DMS53 treated with DMSO at 0.1 percent for 48 hours (cell line): ENCODE results near the gene SDR39U1.

ENCODE experiments used
- DNase-seq: peaks from one replicate; lab custom pipeline; 2025; ENCODE audit not compliant: unreplicated experiment; lab: John Stamatoyannopoulos, UW

SDR39U1 gene

GRCh38 chr14:24414077-24414476, 28.5 kb downstream of the SDR39U1 start:
- DNase-seq, result no peak

- no peak for DNase-seq
These were observed 30.9 kb downstream of the SDR39U1 start for GRCh38 chr14:24411443-24412389.

- no peak for DNase-seq
These were observed 32.6 kb downstream of the SDR39U1 start for GRCh38 chr14:24409956-24410355.

GRCh38 chr14:24409192-24409591, 33.4 kb downstream of the SDR39U1 start:
- no peak for DNase-seq

- no peak for DNase-seq
These were observed 33.8 kb downstream of the SDR39U1 start for GRCh38 chr14:24408764-24409163.

- DNase-seq, result no peak
These were observed 34.8 kb downstream of the SDR39U1 start for GRCh38 chr14:24407608-24408325.

- DNase-seq, result no peak
These were observed 36.2 kb downstream of the SDR39U1 start for GRCh38 chr14:24406416-24406815.

- DNase-seq, result no peak
These were observed 37.8 kb downstream of the SDR39U1 start for GRCh38 chr14:24404814-24405213.

- no peak for DNase-seq
These were observed 39.1 kb downstream of the SDR39U1 start for GRCh38 chr14:24403294-24403998.

- DNase-seq, result no peak
These were observed 40.5 kb downstream of the SDR39U1 start for GRCh38 chr14:24401810-24402702.

GRCh38 chr14:24399999-24400718, 42.4 kb downstream of the SDR39U1 start:
- DNase-seq, result no peak

GRCh38 chr14:24399447-24399822, 43.1 kb downstream of the SDR39U1 start:
- DNase-seq, result no peak

- no peak for DNase-seq
These were observed 43.7 kb downstream of the SDR39U1 start, which contains the start of gene NYNRIN for GRCh38 chr14:24398653-24399446. Gene NYNRIN (plus strand): TSS chr14:24399003. CDS start chr14:24399247, 244 bp downstream.

GRCh38 chr14:24398293-24398652, 44.3 kb downstream of the SDR39U1 start:
- DNase-seq, result no peak

GRCh38 chr14:24397639-24398292, 44.8 kb downstream of the SDR39U1 start:
- no peak for DNase-seq

- DNase-seq, result no peak
These were observed 46.7 kb downstream of the SDR39U1 start for GRCh38 chr14:24395609-24396582.

- no peak for DNase-seq
These were observed 48.3 kb downstream of the SDR39U1 start for GRCh38 chr14:24394275-24394674.
